Panc1 (cell line): ENCODE data around the gene ZNF579.

Source experiments
- CTCF ChIP-seq: fragments of 450-650 bp; IDR thresholded peaks from 2 replicates; pipeline ENCODE4 v1.5.1; 2017; ENCODE audit warnings: mild to moderate bottlenecking
- REST ChIP-seq, 2 experiments: IDR thresholded peaks; 2 replicates each; pipeline ENCODE4 v1.6.1; 2011 to 2012; ENCODE audit warnings: low read depth in 2 of 2, control low read depth in 1 of 2, low read length in 1 of 2, mild to moderate bottlenecking in 1 of 2, moderate library complexity in 1 of 2; ENCODE audit not compliant: insufficient read depth in 1 of 2

GRCh38 chr19:55591555-55591954 is 10.9 kb upstream of the ZNF579 start:
- TF ChIP-seq CTCF (no peak), REST (IDR thresholded peaks at IDR 0.05; ENCODE audit: insufficient read depth in 1 of 2, low read depth in 2 of 2, low read length in 1 of 2) (no peak)
